Natural killer cell (primary cell): ENCODE measurements around the gene TUBB. TPM values are rescaled to one million over a fixed set of nuclear protein-coding genes. Genes with fewer than 3 reads are reported as not detected.
A peak's percentile ranks its signal among the peaks of the same experiment; 100 is the strongest.

ENCODE experiments used
- ATAC-seq, 3 donors: fragments of 150-1000 bp in 2 of 3; fragments of 200-7000 bp in 1 of 3; cut with Tn5 transposase; 1 replicate in 1 of 3; 2 replicates in 2 of 3; pipeline ENCODE4 v1.10.0; 2021; ENCODE audit warnings: mild to moderate bottlenecking in 2 of 3, moderate library complexity in 2 of 3
- DNase-seq, 2 donors: peaks; one replicate each; pipeline versions ENCODE4 v3.0.0 to v3.0.0-alpha.2; 2013 to 2021; ENCODE audit warnings: mixed read lengths in 1 of 2
- H3K27ac ChIP-seq: one replicate; pipeline ENCODE4 v1.5.1; 2013; ENCODE audit warnings: mild to moderate bottlenecking, low read length
- H3K27me3 ChIP-seq: one replicate; pipeline ENCODE4 v1.6.1; 2013; ENCODE audit warnings: low read length; ENCODE audit not compliant: control insufficient read depth, insufficient read depth
- H3K36me3 ChIP-seq: one replicate; pipeline ENCODE4 v1.6.1; 2013; ENCODE audit warnings: low read length; ENCODE audit not compliant: control insufficient read depth, insufficient read depth
- H3K4me1 ChIP-seq: one replicate; pipeline ENCODE4 v1.6.1; 2013; ENCODE audit warnings: low read length; ENCODE audit not compliant: control insufficient read depth, insufficient read depth
- H3K4me3 ChIP-seq: one replicate; pipeline ENCODE4 v1.5.1; 2013; ENCODE audit warnings: low read length
- H3K9me3 ChIP-seq: one replicate; pipeline ENCODE4 v1.6.1; 2013; ENCODE audit warnings: low read length; ENCODE audit not compliant: control insufficient read depth, insufficient read depth
- H3K27ac Mint-ChIP-seq, 2 donors: one replicate each; pipeline ENCODE4 v1.8.0; 2022; ENCODE audit warnings: mild to moderate bottlenecking in 2 of 2, mixed read lengths in 2 of 2, moderate library complexity in 1 of 2
- H3K27me3 Mint-ChIP-seq, 2 donors: one replicate each; pipeline ENCODE4 v1.8.0; 2022; ENCODE audit warnings: low read depth in 2 of 2, mixed read lengths in 2 of 2
- H3K36me3 Mint-ChIP-seq: one replicate; pipeline ENCODE4 v1.8.0; 2022; ENCODE audit warnings: mixed read lengths
- H3K4me1 Mint-ChIP-seq, 2 donors: one replicate each; pipeline ENCODE4 v1.8.0; 2022; ENCODE audit warnings: mixed read lengths in 2 of 2
- H3K4me3 Mint-ChIP-seq: one replicate; pipeline ENCODE4 v1.8.0; 2022; ENCODE audit warnings: mild to moderate bottlenecking, moderate library complexity, mixed read lengths
- H3K9me3 Mint-ChIP-seq, 2 donors: one replicate each; pipeline ENCODE4 v1.8.0; 2022; ENCODE audit warnings: mixed read lengths in 2 of 2
- CTCF ChIP-seq: fragments of 200-600 bp; IDR thresholded peaks from one replicate; pipeline ENCODE4 v1.8.0; 2022; ENCODE audit warnings: antibody characterized with exemption
- WGBS: methylation state at CpG from one replicate; pipeline ENCODE4 v1.1.7; 2013; ENCODE audit warnings: missing lambda C conversion rate; ENCODE audit not compliant: insufficient coverage; 5-methylcytosine and 5-hydroxymethylcytosine counted together
- intact Hi-C: fragments of 100-400 bp; cut with micrococcal nuclease; formaldehyde crosslinking; loops from one replicate; pipeline ENCODE4 v1.14.2; 2022
- total RNA-seq, 4 donors: library from RNA; stranded (reverse); fragments of 120-200 nt in 1 of 4; gene quantifications; one replicate each; pipeline versions ENCODE4 v1.2.3 to v1.2.4, GENCODE V29; 2013 to 2022

The TUBB gene
- total RNA-seq, 3 donors from 2014 or later (not counting 1 experiment from before 2014, with no cell fraction given) = 121 to 168 (median 127) TPM

GRCh38 chr6:30686009-30686907 lies 33.9 kb upstream of the TUBB start, which contains the start of gene PPP1R18:
TSS of gene PPP1R18 (minus strand) at chr6:30686645. CDS start at chr6:30686018, 627 bp downstream.
- Mint-ChIP-seq H3K27me3 (no peaks in the 10 kb centered on the region), H3K4me1 (peaks cover 70 to 89% of the 10 kb centered on the region in 2 donors), H3K27ac (peak within 1 kb of the TSS; percentile 91 to 98), H3K4me3 (peak within 1 kb of the TSS; percentile 96), H3K9me3 (no peaks in the 10 kb centered on the region), H3K36me3 (peaks cover 13% of the 10 kb centered on the region)
- Histone ChIP-seq H3K4me1 (peaks cover 73% of the 10 kb centered on the region), H3K36me3 (no peaks in the 10 kb centered on the region), H3K27me3 (no peaks in the 10 kb centered on the region), H3K27ac (peak within 1 kb of the TSS; percentile 96), H3K4me3 (peak within 1 kb of the TSS; percentile 96), H3K9me3 (no peaks in the 10 kb centered on the region)
- under 1% methylated on average over 39 of the region's 41 CpGs for WGBS
- DNase-seq (peak; percentile 74 to 90), ATAC-seq (peak; percentile 48 to 75 (median 55))
- intact Hi-C loops = loop anchor here (2.0 kb wide), 1 partner anchor 39 kb away; the partner anchor contains the start of gene C6orf136
- TF ChIP-seq CTCF = no peak

- DNase-seq (peak; percentile 64 to 78), ATAC-seq (peak; percentile 25 to 45 (median 30))
- Mint-ChIP-seq H3K4me3 (peak overlapping the region; percentile 96), H3K4me1 (peaks cover 63 to 80% of the 10 kb centered on the region in 2 donors), H3K36me3 (peaks cover 13% of the 10 kb centered on the region), H3K27me3 (no peaks in the 10 kb centered on the region), H3K27ac (peak overlapping the region; percentile 91 to 98), H3K9me3 (no peaks in the 10 kb centered on the region)
- no peak for TF ChIP-seq CTCF
- Histone ChIP-seq H3K27me3 (no peaks in the 10 kb centered on the region), H3K27ac (peak overlapping the region; percentile 96), H3K36me3 (no peaks in the 10 kb centered on the region), H3K4me3 (peak overlapping the region; percentile 96), H3K4me1 (peaks cover 68% of the 10 kb centered on the region), H3K9me3 (no peaks in the 10 kb centered on the region)
- intact Hi-C loops = loop anchor here (1.0 to 2.0 kb wide), 2 partner anchors 30 to 40 kb away; partner anchors contain the start of genes C6orf136 and MDC1
- under 1% methylated on average over 52 of the region's 52 CpGs for WGBS
Measured at GRCh38 chr6:30686908-30687658, 33.1 kb upstream of the TUBB start.

GRCh38 chr6:30687659-30688431 lies 32.3 kb upstream of the TUBB start:
- H3K4me1 ChIP-seq = peaks cover 63% of the 10 kb centered on the region
- DNase-seq (no peak), ATAC-seq (no peak)
- peak overlapping the region; percentile 96 for H3K27ac ChIP-seq
- no peaks in the 10 kb centered on the region for H3K9me3 Mint-ChIP-seq
- no peaks in the 10 kb centered on the region for H3K36me3 ChIP-seq
- no peaks in the 10 kb centered on the region for H3K9me3 ChIP-seq
- no peak for TF ChIP-seq CTCF
- H3K36me3 Mint-ChIP-seq = peaks cover 13% of the 10 kb centered on the region
- no peaks in the 10 kb centered on the region for H3K27me3 ChIP-seq
- intact Hi-C loops = loop anchor here (1.0 to 2.0 kb wide), 2 partner anchors 29 to 41 kb away; partner anchors contain the start of genes C6orf136 and MDC1
- H3K27me3 Mint-ChIP-seq = no peaks in the 10 kb centered on the region
- peak overlapping the region; percentile 96 for H3K4me3 ChIP-seq
- 28% methylated on average over 21 of the region's 22 CpGs for WGBS
- peak overlapping the region; percentile 96 for H3K4me3 Mint-ChIP-seq
- H3K27ac Mint-ChIP-seq = peak overlapping the region; percentile 91 to 98
- H3K4me1 Mint-ChIP-seq = peaks cover 55 to 73% of the 10 kb centered on the region in 2 donors
